ENCODE results near the gene MAPT.
"Not testable (repeated sequence)": the region's sequence is repeated elsewhere in the genome, so short reads cannot be mapped to it uniquely, and the experiment has no call there.

MAPT gene

GRCh38 chr17:45931677-45932076, 37.3 kb downstream of the MAPT start:
- DNase-seq = no peak

GRCh38 chr17:45934044-45934979, 40.0 kb downstream of the MAPT start:
- no peak for DNase-seq

- no peak for DNase-seq
Observed at GRCh38 chr17:45935197-45935709, 40.9 kb downstream of the MAPT start.

GRCh38 chr17:45935710-45936509, 41.6 kb downstream of the MAPT start:
- no peak for DNase-seq

- no peak for DNase-seq
Observed at GRCh38 chr17:45936610-45937009, 42.3 kb downstream of the MAPT start.

GRCh38 chr17:45937186-45937585, 42.8 kb downstream of the MAPT start:
- not testable (repeated sequence) for DNase-seq

- no peak for DNase-seq
Observed at GRCh38 chr17:45939395-45939794, 45.0 kb downstream of the MAPT start.

- DNase-seq = no peak
Observed at GRCh38 chr17:45940293-45940692, 45.9 kb downstream of the MAPT start.

GRCh38 chr17:45940826-45941225, 46.5 kb downstream of the MAPT start:
- no peak for DNase-seq

- no peak for DNase-seq
Observed at GRCh38 chr17:45941395-45941794, 47.0 kb downstream of the MAPT start.

GRCh38 chr17:45942284-45942683, 47.9 kb downstream of the MAPT start:
- no peak for DNase-seq

- DNase-seq = no peak
Observed at GRCh38 chr17:45946841-45947256, 52.5 kb downstream of the MAPT start.

- no peak for DNase-seq
Observed at GRCh38 chr17:45948498-45948880, 54.1 kb downstream of the MAPT start.

GRCh38 chr17:45948881-45949624, 54.7 kb downstream of the MAPT start:
- peak; percentile 65 for DNase-seq

GRCh38 chr17:45949755-45950320, 55.5 kb downstream of the MAPT start:
- DNase-seq = no peak

GRCh38 chr17:45950888-45951287, 56.5 kb downstream of the MAPT start:
- DNase-seq = no peak

- DNase-seq = no peak
Observed at GRCh38 chr17:45951403-45951802, 57.0 kb downstream of the MAPT start.

- no peak for DNase-seq
Observed at GRCh38 chr17:45951941-45952340, 57.6 kb downstream of the MAPT start.

- no peak for DNase-seq
Observed at GRCh38 chr17:45952814-45953320, 58.5 kb downstream of the MAPT start.

GRCh38 chr17:45953561-45953960, 59.2 kb downstream of the MAPT start:
- no peak for DNase-seq

- DNase-seq = no peak
Observed at GRCh38 chr17:45954914-45955313, 60.6 kb downstream of the MAPT start.

GRCh38 chr17:45955326-45955725, 61.0 kb downstream of the MAPT start:
- no peak for DNase-seq

Measured in CD4-positive, alpha-beta T cell treated with Interleukin-17A for 4 hours (primary cell).